IMR-90 (cell line): ENCODE measurements around the gene CTBP2. TPM values are rescaled to one million over a fixed set of nuclear protein-coding genes. Genes with fewer than 3 reads are reported as not detected.

Source experiments
- ATAC-seq: fragments of 200-7000 bp; cut with Tn5 transposase; 2 replicates; pipeline ENCODE4 v1.9.1; 2020; ENCODE audit warnings: low read depth, mild to moderate bottlenecking, moderate library complexity
- BruUV-seq: library from RNA; stranded (reverse); fragments of 400-500 nt; replicated peaks from 2 replicates; lab custom pipeline; 2021; lab: Mats Ljungman, UMichigan
- CTCF ChIA-PET: fragments of 300-600 bp; formaldehyde crosslinking; extraction: SDS; loops from one replicate; lab custom pipeline; 2021; ENCODE audit warnings: antibody characterized with exemption; lab: Yijun Ruan, JAX
- POLR2A ChIA-PET: fragments of 300-600 bp; sonication (Branson Sonifier 250); formaldehyde crosslinking; loops from one replicate; lab custom pipeline; 2022; ENCODE audit warnings: antibody characterized with exemption; ENCODE audit not compliant: unreplicated experiment; lab: Charles Lee
- DNase-seq: peaks from one replicate; pipeline ENCODE4 v3.0.0; 2013
- H2AFZ ChIP-seq: replicated peaks from 2 replicates; pipeline ENCODE3; 2013; ENCODE audit warnings: low read length, mild to moderate bottlenecking; ENCODE audit not compliant: poor library complexity
- H2AK5ac ChIP-seq: 2 replicates; pipeline ENCODE4 v1.6.1; 2013; ENCODE audit warnings: low read depth, low read length, inconsistent platforms
- H2AK9ac ChIP-seq: replicated peaks from 2 replicates; pipeline ENCODE3; 2013; ENCODE audit warnings: mild to moderate bottlenecking, low read depth, low read length, moderate library complexity; ENCODE audit not compliant: poor library complexity
- H2BK120ac ChIP-seq: 2 replicates; pipeline ENCODE4 v1.6.1; 2013; ENCODE audit warnings: low read depth, low read length, inconsistent platforms
- H2BK15ac ChIP-seq: 3 replicates; pipeline ENCODE4 v1.6.1; 2013; ENCODE audit warnings: low read depth, low read length, inconsistent platforms
- H2BK20ac ChIP-seq: 2 replicates; pipeline ENCODE4 v1.6.1; 2013; ENCODE audit warnings: low read depth, mild to moderate bottlenecking, inconsistent platforms, low read length, moderate library complexity
- H2BK5ac ChIP-seq: 2 replicates; pipeline ENCODE4 v1.6.1; 2013; ENCODE audit warnings: mild to moderate bottlenecking, low read depth, low read length, inconsistent platforms; ENCODE audit not compliant: poor library complexity, severe bottlenecking
- H3K14ac ChIP-seq: replicated peaks from 2 replicates; pipeline ENCODE4 v1.6.1; 2013; ENCODE audit warnings: low read depth, low read length, inconsistent platforms
- H3K18ac ChIP-seq: 2 replicates; pipeline ENCODE4 v1.6.1; 2013; ENCODE audit warnings: low read depth, low read length, control low read depth
- H3K23ac ChIP-seq: 2 replicates; pipeline ENCODE4 v1.6.1; 2013; ENCODE audit warnings: low read depth, low read length, inconsistent platforms
- H3K27ac ChIP-seq: 2 replicates; pipeline ENCODE4 v1.5.1; 2013; ENCODE audit warnings: mild to moderate bottlenecking, control low read depth, low read length; ENCODE audit not compliant: insufficient read depth
- H3K27me3 ChIP-seq: 2 replicates; pipeline ENCODE4 v1.6.1; 2013; ENCODE audit warnings: low read length; ENCODE audit not compliant: control insufficient read depth, insufficient read depth
- H3K36me3 ChIP-seq: 2 replicates; pipeline ENCODE4 v1.6.1; 2013; ENCODE audit warnings: low read length, mixed read lengths; ENCODE audit not compliant: control insufficient read depth, insufficient read depth
- H3K4ac ChIP-seq: 2 replicates; pipeline ENCODE4 v1.6.1; 2013; ENCODE audit warnings: low read depth, low read length, inconsistent platforms
- H3K4me1 ChIP-seq: 2 replicates; pipeline ENCODE4 v1.6.1; 2013; ENCODE audit warnings: low read length, mixed read lengths; ENCODE audit not compliant: control insufficient read depth, insufficient read depth
- H3K4me2 ChIP-seq: 2 replicates; pipeline ENCODE4 v1.6.1; 2013; ENCODE audit warnings: low read depth, mild to moderate bottlenecking, control low read depth, low read length, moderate library complexity
- H3K4me3 ChIP-seq: 2 replicates; pipeline ENCODE4 v1.5.1; 2013; ENCODE audit warnings: low read depth, mild to moderate bottlenecking, control low read depth, low read length, moderate library complexity; ENCODE audit not compliant: insufficient read depth
- H3K56ac ChIP-seq: 2 replicates; pipeline ENCODE4 v1.6.1; 2013; ENCODE audit warnings: low read length, inconsistent platforms; ENCODE audit not compliant: insufficient read depth; ENCODE audit errors: extremely low read depth
- H3K79me1 ChIP-seq, 2 experiments: 2 replicates each; pipeline ENCODE4 v1.6.1; 2013; ENCODE audit warnings: low read length in 2 of 2, inconsistent platforms in 1 of 2, low read depth in 1 of 2
- H3K9ac ChIP-seq: 2 replicates; pipeline ENCODE4 v1.6.1; 2013; ENCODE audit warnings: low read depth, low read length, control low read depth
- H3K9me1 ChIP-seq: 2 replicates; pipeline ENCODE4 v1.6.1; 2013; ENCODE audit warnings: low read length, inconsistent platforms; ENCODE audit not compliant: insufficient read depth
- H3K9me3 ChIP-seq: 2 replicates; pipeline ENCODE4 v1.6.1; 2013; ENCODE audit warnings: low read length; ENCODE audit not compliant: control insufficient read depth, insufficient read depth
- H4K20me1 ChIP-seq: 2 replicates; pipeline ENCODE4 v1.6.1; 2013; ENCODE audit warnings: low read length, inconsistent platforms; ENCODE audit not compliant: insufficient read depth
- H4K5ac ChIP-seq: 2 replicates; pipeline ENCODE4 v1.6.1; 2013; ENCODE audit warnings: mild to moderate bottlenecking, low read depth, low read length, control low read depth
- H4K8ac ChIP-seq, 2 experiments: 2 replicates each; pipeline ENCODE4 v1.6.1; 2013; ENCODE audit warnings: low read depth in 2 of 2, low read length in 2 of 2, control low read depth in 1 of 2, inconsistent platforms in 1 of 2
- H4K91ac ChIP-seq: 2 replicates; pipeline ENCODE4 v1.6.1; 2013; ENCODE audit warnings: low read depth, low read length, inconsistent platforms; ENCODE audit not compliant: insufficient read depth
- CEBPB ChIP-seq: IDR thresholded peaks from 2 replicates; pipeline ENCODE4 v1.6.1; 2012; ENCODE audit warnings: low read depth, low read length, improper control_type of control experiment
- CHD1 ChIP-seq: IDR thresholded peaks from 2 replicates; pipeline ENCODE4 v1.6.1; 2012; ENCODE audit warnings: low read depth, low read length, improper control_type of control experiment
- CTCF ChIP-seq: conservative IDR thresholded peaks from 2 replicates; pipeline ENCODE4 v1.5.1; 2012; ENCODE audit warnings: mild to moderate bottlenecking, low read depth, low read length, improper control_type of control experiment
- ELK1 ChIP-seq: fragments of 150-350 bp; IDR thresholded peaks from 2 replicates; pipeline ENCODE4 v1.6.1; 2016; ENCODE audit warnings: low read depth, mild to moderate bottlenecking, low read length, moderate library complexity, borderline replicate concordance
- FOS ChIP-seq: fragments of 150-350 bp; IDR thresholded peaks from 2 replicates; pipeline ENCODE4 v1.6.1; 2016; ENCODE audit warnings: low read depth, low read length
- MAFK ChIP-seq: IDR thresholded peaks from 2 replicates; pipeline ENCODE4 v1.6.1; 2012; ENCODE audit warnings: low read depth, low read length, improper control_type of control experiment
- MAZ ChIP-seq: IDR thresholded peaks from 2 replicates; pipeline ENCODE4 v1.6.1; 2012; ENCODE audit warnings: low read depth, mild to moderate bottlenecking, low read length, improper control_type of control experiment, moderate library complexity, borderline replicate concordance
- NFE2L2 ChIP-seq: fragments of 150-350 bp; IDR thresholded peaks from 2 replicates; pipeline ENCODE4 v1.6.1; 2016; ENCODE audit warnings: low read depth, mild to moderate bottlenecking, low read length
- POLR2A ChIP-seq: IDR thresholded peaks from 2 replicates; pipeline ENCODE4 v1.6.1; 2012; ENCODE audit warnings: mild to moderate bottlenecking, low read depth, low read length
- RAD21 ChIP-seq: IDR thresholded peaks from 2 replicates; pipeline ENCODE4 v1.6.1; 2012; ENCODE audit warnings: low read length, improper control_type of control experiment
- RCOR1 ChIP-seq: IDR thresholded peaks from 2 replicates; pipeline ENCODE4 v1.6.1; 2012; ENCODE audit warnings: mild to moderate bottlenecking, low read length, improper control_type of control experiment; ENCODE audit not compliant: insufficient replicate concordance
- SMC3 ChIP-seq: fragments of 150-350 bp; IDR thresholded peaks from 2 replicates; pipeline ENCODE4 v1.6.1; 2016; ENCODE audit warnings: low read depth, mild to moderate bottlenecking, antibody characterized with exemption, low read length, moderate library complexity
- WGBS, 2 experiments: methylation state at CpG; one replicate each; pipeline versions ENCODE4 v1.1.5 to v1.1.7; 2013; ENCODE audit warnings: missing lambda C conversion rate in 2 of 2; ENCODE audit not compliant: insufficient read length in 1 of 2; ENCODE audit errors: extremely low coverage in 2 of 2; 5-methylcytosine and 5-hydroxymethylcytosine counted together
- dilution Hi-C: fragments of 300-500 bp; cut with HindIII; formaldehyde crosslinking; loops from one replicate; pipeline ENCODE4 v1.14.3; 2018; ENCODE audit warnings: low sequenced_read_pairs; ENCODE audit not compliant: unreplicated experiment
- in situ Hi-C: fragments of 300-500 bp; cut with MboI; formaldehyde crosslinking; loops from 3 replicates; pipeline ENCODE4 v1.14.3; 2019; ENCODE audit warnings: low sequenced_read_pairs, inconsistent platforms, mixed read lengths
- intact Hi-C: fragments of 100-400 bp; cut with micrococcal nuclease; formaldehyde crosslinking; loops from 2 replicates; pipeline ENCODE4 v1.10.0; 2022
- polyA plus RNA-seq, 3 experiments: library from polyadenylated mRNA; depleted of rRNA; stranded (reverse); fragments of >200 nt; gene quantifications; 2 replicates each; pipeline ENCODE4 v1.2.3, GENCODE V29; 2012; ENCODE audit warnings: low replicate concordance in 1 of 3
- total RNA-seq: library from RNA; depleted of rRNA; stranded (reverse); fragments of >200 nt; gene quantifications from 2 replicates; pipeline ENCODE4 v1.2.3, GENCODE V29; 2012

The CTBP2 gene
- total and polyA plus RNA-seq, 2 of the 4 experiments (the other 2 are of a cell fraction): 81.0 to 86.6 TPM

- no peak for TF ChIP-seq MAZ
These were observed 98.0 kb downstream of the CTBP2 start (continued) for GRCh38 chr10:125062227-125062913.

GRCh38 chr10:125061557-125062226 is 98.7 kb downstream of the CTBP2 start:
- H3K79me1 ChIP-seq: peaks cover 55 to 96% of the 10 kb centered on the region in 2 experiments
- no peak overlapping the region for H3K9ac ChIP-seq
- peak overlapping the region; percentile 49 for H2AK9ac ChIP-seq
- no peaks in the 10 kb centered on the region for H3K27me3 ChIP-seq
- ATAC-seq (no peak), DNase-seq (no peak)
- no peak overlapping the region for H2BK5ac ChIP-seq
- peak overlapping the region; percentile 81 for H2AK5ac ChIP-seq
- ChIA-PET POLR2A (interaction anchor here (0.6 kb wide), 1 partner anchor 668 kb away, joined by 3 read pairs; no protein-coding TSS in a partner anchor), CTCF (interaction anchor here (0.9 to 2.1 kb wide), 6 partner anchors 8 to 61 kb away, joined by 3 to 11 read pairs (median 4); no protein-coding TSS in a partner anchor)
- no peak overlapping the region for H3K18ac ChIP-seq
- peaks cover 5% of the 10 kb centered on the region for H3K36me3 ChIP-seq
- peak overlapping the region; percentile 13; the same call in 1 of the 2 replicates for H4K91ac ChIP-seq
- BruUV-seq: no TSS peak
- H3K9me1 ChIP-seq: peaks cover 38% of the 10 kb centered on the region
- H4K5ac ChIP-seq: no peak overlapping the region; the same call in 1 of the 2 replicates
- in situ Hi-C loops: no loop called here
- peak overlapping the region in 1 of 2 experiments; percentile 57; a peak in 1 of 4 replicates for H4K8ac ChIP-seq
- no peaks in the 10 kb centered on the region for H3K9me3 ChIP-seq
- intact Hi-C loops: loop anchor here (1.0 to 10.0 kb wide), 2 partner anchors 62 to 147 kb away; no protein-coding TSS in a partner anchor
- no peak overlapping the region; the same call in 2 of the 3 replicates for H2BK15ac ChIP-seq
- peak overlapping the region; percentile 35; the same call in 1 of the 2 replicates for H3K14ac ChIP-seq
- H2BK20ac ChIP-seq: no peak overlapping the region
- H3K4ac ChIP-seq: 0 out of 2 replicates have a peak overlapping the region, but pooled peaks have one; percentile 2
- no peak overlapping the region for H3K56ac ChIP-seq
- 0 out of 2 replicates have a peak overlapping the region, but pooled peaks have one; percentile 3 for H2BK120ac ChIP-seq
- peaks cover 90% of the 10 kb centered on the region for H4K20me1 ChIP-seq
- no peak overlapping the region for H3K4me3 ChIP-seq
- no peak overlapping the region for H3K4me2 ChIP-seq
- H3K4me1 ChIP-seq: peaks cover 44% of the 10 kb centered on the region
- no peak overlapping the region for H3K23ac ChIP-seq
- peak overlapping the region; percentile 38 for H2AFZ ChIP-seq
- 0 out of 2 replicates have a peak overlapping the region, but pooled peaks have one; percentile 13 for H3K27ac ChIP-seq
- dilution Hi-C loops: no loop called here
- WGBS, 2 experiments: 61% methylated on average over 7 of the region's 21 CpGs; no CpG with 5 or more reads in 1 of the 2 experiments
- TF ChIP-seq ELK1 (no peak), NFE2L2 (no peak), POLR2A (no peak), CHD1 (no peak), MAFK (no peak), RCOR1 (no peak), CTCF (no peak), FOS (no peak), RAD21 (no peak), SMC3 (no peak), CEBPB (no peak), MAZ (no peak)
